ENCODE results near the gene TENM4. TPM values are rescaled to one million over a fixed set of nuclear protein-coding genes. Genes with fewer than 3 reads are reported as not detected.

Gene TENM4
- total RNA-seq (2014; rRNA removed; shearing (Covaris generic)) (not detected in 2 replicates), total RNA-seq (2022) (not detected in 2 replicates), Bru-seq, nascent RNA (percentile 1 among the genes with signal in this experiment), BruChase-seq, experiment 1, labeled RNA remaining after a 6-hour chase (percentile 0 among the genes with signal in this experiment), BruChase-seq, experiment 2, labeled RNA remaining after a 2-hour chase (percentile 0 among the genes with signal in this experiment)
- long read RNA-seq, partial matches to known transcripts, result 0 of 1 reads
- long read RNA-seq, other reads (novel, unspliced or antisense), result 1 of 1 reads

DNA sequence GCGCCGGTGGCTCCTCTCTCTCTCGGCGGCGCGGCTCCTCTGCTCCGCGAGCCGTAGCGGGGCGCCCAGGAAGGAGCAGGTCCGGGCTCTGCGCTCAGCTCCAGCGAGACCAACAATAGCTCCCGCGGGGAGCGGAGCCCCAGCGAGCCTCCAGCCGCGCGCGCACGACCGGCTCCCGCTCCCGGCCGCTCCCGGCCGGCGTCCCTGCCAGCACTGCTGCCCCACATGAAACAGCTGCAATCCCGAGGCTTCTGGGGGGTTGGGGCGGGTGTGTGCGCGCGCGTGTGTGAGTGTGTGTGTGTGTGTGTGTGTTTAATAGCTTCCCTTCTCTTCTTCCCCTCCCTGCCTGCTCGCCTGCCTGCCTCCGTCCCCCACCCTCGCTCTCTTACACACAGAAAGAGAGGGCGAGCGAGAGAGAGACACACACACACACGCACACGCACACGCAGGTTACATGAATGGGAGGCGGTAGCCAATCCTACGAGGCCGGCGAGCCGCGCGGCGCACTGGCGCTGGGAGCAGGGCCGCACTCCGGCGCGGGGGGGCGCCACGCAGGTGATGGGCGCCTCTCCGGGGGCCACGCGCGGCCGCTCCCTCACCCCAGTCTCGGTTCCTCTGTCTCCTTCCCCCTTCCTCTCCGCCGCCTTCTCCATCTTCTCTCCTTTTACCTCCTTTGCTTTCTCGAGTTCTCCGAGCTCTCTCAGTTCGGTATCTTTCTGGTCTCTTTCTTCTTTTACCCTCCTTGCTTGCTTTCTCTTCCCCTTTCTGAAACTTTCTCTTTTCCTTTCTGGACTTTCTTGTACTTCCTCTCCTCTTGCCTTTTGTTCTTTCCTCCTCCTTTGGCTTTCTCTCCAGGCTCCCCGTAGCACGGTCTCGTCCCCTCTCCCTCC lies at the start of gene TENM4:
TSS of gene TENM4 (minus strand) at position 460 of the 890 bp plus-strand sequence. CDS start 371,086 bp downstream, outside the sequence.
- no TSS peak for BruUV-seq (replicated peaks)
- Histone ChIP-seq H3K79me2 (ENCODE audit: insufficient read depth, low read depth, low read length) (no peaks in the 10 kb centered on the region), H3K36me3 (ENCODE audit: insufficient read depth, low read length) (no peaks in the 10 kb centered on the region), H3K4me1 (ENCODE audit: insufficient read depth, low read length, poor library complexity, severe bottlenecking) (no peaks in the 10 kb centered on the region), H3K9me3 (ENCODE audit: low read length) (no peaks in the 10 kb centered on the region), H3K4me3 (ENCODE audit: low read depth, low read length, poor library complexity, severe bottlenecking) (no peak within 1 kb of the TSS), H2AFZ (ENCODE audit: low read length) (no peak within 1 kb of the TSS), H3K27ac (ENCODE audit: low read depth, low read length, poor library complexity, severe bottlenecking) (no peak within 1 kb of the TSS), H3K4me2 (ENCODE audit: low read length) (no peak within 1 kb of the TSS), H4K20me1 (ENCODE audit: insufficient read depth, low read length) (no peaks in the 10 kb centered on the region), H3K9me2 (ENCODE audit: insufficient read depth, low read length) (no peaks in the 10 kb centered on the region)
- CTCF ChIA-PET (ENCODE audit: unreplicated experiment), result interaction anchor here (0.6 kb wide), 1 partner anchor 41 kb away, joined by 3 read pairs; no protein-coding TSS in a partner anchor
- no peak for DNase-seq (ENCODE audit: low spot score)
- POLR2A ChIA-PET, result interaction anchor here (0.6 kb wide), 1 partner anchor 633 kb away, joined by 3 read pairs; no protein-coding TSS in a partner anchor
- intact Hi-C loops (cut with micrococcal nuclease; ENCODE audit: unreplicated experiment), result no loop called here
- TF ChIP-seq EZH2phosphoT487 (IDR thresholded peaks at IDR 0.05; ENCODE audit: borderline replicate concordance, low read depth, low read length), result no peak
- TF ChIP-seq, protein P1, sequence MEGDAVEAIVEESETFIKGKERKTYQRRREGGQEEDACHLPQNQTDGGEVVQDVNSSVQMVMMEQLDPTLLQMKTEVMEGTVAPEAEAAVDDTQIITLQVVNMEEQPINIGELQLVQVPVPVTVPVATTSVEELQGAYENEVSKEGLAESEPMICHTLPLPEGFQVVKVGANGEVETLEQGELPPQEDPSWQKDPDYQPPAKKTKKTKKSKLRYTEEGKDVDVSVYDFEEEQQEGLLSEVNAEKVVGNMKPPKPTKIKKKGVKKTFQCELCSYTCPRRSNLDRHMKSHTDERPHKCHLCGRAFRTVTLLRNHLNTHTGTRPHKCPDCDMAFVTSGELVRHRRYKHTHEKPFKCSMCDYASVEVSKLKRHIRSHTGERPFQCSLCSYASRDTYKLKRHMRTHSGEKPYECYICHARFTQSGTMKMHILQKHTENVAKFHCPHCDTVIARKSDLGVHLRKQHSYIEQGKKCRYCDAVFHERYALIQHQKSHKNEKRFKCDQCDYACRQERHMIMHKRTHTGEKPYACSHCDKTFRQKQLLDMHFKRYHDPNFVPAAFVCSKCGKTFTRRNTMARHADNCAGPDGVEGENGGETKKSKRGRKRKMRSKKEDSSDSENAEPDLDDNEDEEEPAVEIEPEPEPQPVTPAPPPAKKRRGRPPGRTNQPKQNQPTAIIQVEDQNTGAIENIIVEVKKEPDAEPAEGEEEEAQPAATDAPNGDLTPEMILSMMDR (conservative IDR thresholded peaks at IDR 0.05; ENCODE audit: low read length), result no peak

DNA sequence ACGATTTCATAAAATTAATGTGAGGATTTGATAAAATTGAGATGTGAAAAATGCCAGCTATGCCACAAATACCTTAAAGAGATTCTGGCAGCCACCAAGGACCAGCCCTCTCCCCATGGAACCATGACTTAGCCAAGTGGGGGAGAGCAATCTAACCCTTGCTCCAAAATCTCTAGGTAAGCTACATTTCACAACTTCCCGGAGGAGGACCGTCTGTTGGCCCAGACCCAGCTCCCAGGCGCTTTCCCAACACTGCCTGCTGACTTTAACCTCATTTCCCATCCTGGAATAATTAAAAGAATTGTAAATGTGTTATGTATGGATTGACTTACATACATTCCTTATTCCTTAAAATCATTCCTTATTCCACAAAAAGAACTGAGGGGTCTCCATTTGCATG lies 47.5 kb upstream of the TENM4 start:
- Histone ChIP-seq H3K9me2 (ENCODE audit: insufficient read depth, low read length) (no peaks in the 10 kb centered on the region), H3K79me2 (ENCODE audit: insufficient read depth, low read depth, low read length) (no peaks in the 10 kb centered on the region), H3K36me3 (ENCODE audit: insufficient read depth, low read length) (no peaks in the 10 kb centered on the region), H3K4me1 (ENCODE audit: insufficient read depth, low read length, poor library complexity, severe bottlenecking) (peaks cover 2% of the 10 kb centered on the region), H3K4me3 (ENCODE audit: low read depth, low read length, poor library complexity, severe bottlenecking) (no peak overlapping the region), H2AFZ (ENCODE audit: low read length) (no peak overlapping the region), H4K20me1 (ENCODE audit: insufficient read depth, low read length) (no peaks in the 10 kb centered on the region), H3K4me2 (ENCODE audit: low read length) (no peak overlapping the region), H3K9me3 (ENCODE audit: low read length) (no peaks in the 10 kb centered on the region), H3K27ac (ENCODE audit: low read depth, low read length, poor library complexity, severe bottlenecking) (no peak overlapping the region)
- no TSS peak for BruUV-seq (replicated peaks)
- no peak for DNase-seq (ENCODE audit: low spot score)
- POLR2A ChIA-PET, result no interaction called here
- CTCF ChIA-PET (ENCODE audit: unreplicated experiment), result no interaction called here
- no peak for TF ChIP-seq EZH2phosphoT487 (IDR thresholded peaks at IDR 0.05; ENCODE audit: borderline replicate concordance, low read depth, low read length)
- TF ChIP-seq, protein P1 (conservative IDR thresholded peaks at IDR 0.05; ENCODE audit: low read length), result no peak
- intact Hi-C loops (cut with micrococcal nuclease; ENCODE audit: unreplicated experiment), result no loop called here
